Mucosa of descending colon (tissue), 3 donors: ENCODE measurements around the gene RTN4IP1. TPM values are rescaled to one million over a fixed set of nuclear protein-coding genes. Genes with fewer than 3 reads are reported as not detected.

Experiments
- ATAC-seq: fragments of 200-7000 bp; cut with Tn5 transposase; one replicate; pipeline ENCODE4 v1.9.1; 2020; ENCODE audit warnings: mild to moderate bottlenecking, moderate library complexity
- DNase-seq, 3 donors: peaks; one replicate each; pipeline ENCODE4 v3.0.0-alpha.2; 2020
- H3K36me3 ChIP-seq: fragments of 200-600 bp; one replicate; pipeline ENCODE4 v1.8.0; 2021; ENCODE audit warnings: low read depth, mild to moderate bottlenecking
- H3K4me1 ChIP-seq: fragments of 200-600 bp; one replicate; pipeline ENCODE4 v1.8.0; 2021; ENCODE audit warnings: low read depth, mild to moderate bottlenecking
- H3K4me3 ChIP-seq: fragments of 200-600 bp; one replicate; pipeline ENCODE4 v1.8.0; 2021; ENCODE audit warnings: mild to moderate bottlenecking
- H3K9me3 ChIP-seq: fragments of 200-600 bp; one replicate; pipeline ENCODE4 v1.8.0; 2021; ENCODE audit warnings: mild to moderate bottlenecking
- intact Hi-C, 2 donors: fragments of 100-400 bp; cut with DNase I in 1 of 2; cut with micrococcal nuclease in 1 of 2; formaldehyde crosslinking; loops; one replicate each; pipeline versions ENCODE4 v1.11.0 to v1.11.1; 2022; cut with DNase I, micrococcal nuclease
- total RNA-seq, 3 donors: library from RNA; stranded (reverse); fragmentation: NEBNext Ultra II Directional in 2 of 3; extraction: Animal tissue kit (Norgen Biotek cat#: 25700) in 2 of 3; gene quantifications; one replicate each; pipeline versions ENCODE4 v1.2.1 to v1.2.4, GENCODE V29; 2021 to 2023
- TF ChIP-seq, protein P1 (sequence below): fragments of 200-600 bp; IDR thresholded peaks from one replicate; pipeline ENCODE4 v1.8.0; 2022; ENCODE audit warnings: antibody characterized with exemption, mild to moderate bottlenecking
- donor health status: DM: no; HTN: no; CAD: no; lungs with moderate emphysema.
- donor health status: DM: no; HTN: no; CAD: no.
- donor health status: DM: no; HTN: yes; CAD: no.

Gene RTN4IP1
- total RNA-seq, 3 donors from 2014 or later, result 8.3 to 12.8 (median 9.8) TPM

DNA sequence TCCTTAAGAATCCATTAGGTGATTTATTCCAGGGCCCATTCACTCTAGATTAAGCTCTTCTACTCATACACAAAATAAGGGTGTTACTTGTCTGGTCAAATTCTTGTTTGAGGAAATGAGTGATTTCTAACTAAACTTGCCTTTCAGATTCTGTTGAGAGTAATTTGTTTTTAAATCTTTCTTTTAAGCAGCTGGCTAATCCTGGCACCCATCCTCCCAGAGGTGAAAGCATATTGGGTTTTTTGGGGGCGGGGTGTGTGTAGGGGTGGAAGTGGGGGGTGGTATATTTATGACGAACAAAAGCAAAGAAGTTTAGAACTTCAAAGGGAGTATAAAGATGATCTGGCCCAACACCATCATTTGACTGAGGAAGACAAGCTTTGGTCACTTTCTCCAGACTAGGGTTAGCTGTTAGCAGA lies 94.7 kb downstream of the RTN4IP1 start:
- ATAC-seq (no peak), DNase-seq (no peak)
- Histone ChIP-seq H3K9me3 (no peaks in the 10 kb centered on the region), H3K4me3 (no peak overlapping the region), H3K36me3 (no peaks in the 10 kb centered on the region), H3K4me1 (no peaks in the 10 kb centered on the region)
- intact Hi-C loops, result no loop called here
- TF ChIP-seq, protein P1, sequence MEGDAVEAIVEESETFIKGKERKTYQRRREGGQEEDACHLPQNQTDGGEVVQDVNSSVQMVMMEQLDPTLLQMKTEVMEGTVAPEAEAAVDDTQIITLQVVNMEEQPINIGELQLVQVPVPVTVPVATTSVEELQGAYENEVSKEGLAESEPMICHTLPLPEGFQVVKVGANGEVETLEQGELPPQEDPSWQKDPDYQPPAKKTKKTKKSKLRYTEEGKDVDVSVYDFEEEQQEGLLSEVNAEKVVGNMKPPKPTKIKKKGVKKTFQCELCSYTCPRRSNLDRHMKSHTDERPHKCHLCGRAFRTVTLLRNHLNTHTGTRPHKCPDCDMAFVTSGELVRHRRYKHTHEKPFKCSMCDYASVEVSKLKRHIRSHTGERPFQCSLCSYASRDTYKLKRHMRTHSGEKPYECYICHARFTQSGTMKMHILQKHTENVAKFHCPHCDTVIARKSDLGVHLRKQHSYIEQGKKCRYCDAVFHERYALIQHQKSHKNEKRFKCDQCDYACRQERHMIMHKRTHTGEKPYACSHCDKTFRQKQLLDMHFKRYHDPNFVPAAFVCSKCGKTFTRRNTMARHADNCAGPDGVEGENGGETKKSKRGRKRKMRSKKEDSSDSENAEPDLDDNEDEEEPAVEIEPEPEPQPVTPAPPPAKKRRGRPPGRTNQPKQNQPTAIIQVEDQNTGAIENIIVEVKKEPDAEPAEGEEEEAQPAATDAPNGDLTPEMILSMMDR, result no peak

DNA sequence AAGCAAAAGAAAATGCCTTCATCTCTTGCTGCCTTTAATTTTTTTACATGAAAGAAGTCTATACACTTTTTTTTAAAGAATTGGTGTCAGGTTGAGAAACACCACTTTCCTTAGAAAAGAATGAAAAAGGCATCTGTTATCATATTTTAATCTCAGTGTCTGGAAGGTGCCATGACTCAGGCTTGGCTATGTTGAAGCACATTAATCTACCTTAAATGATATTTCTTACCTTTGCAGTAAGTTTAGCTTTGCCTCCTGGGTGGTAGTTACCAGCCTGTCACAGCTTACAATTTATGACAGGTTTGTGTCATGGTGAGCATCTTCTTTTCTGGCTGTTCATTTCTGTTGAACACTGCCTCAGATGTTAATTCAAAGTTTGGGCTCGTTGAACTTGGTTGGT lies 95.3 kb downstream of the RTN4IP1 start:
- TF ChIP-seq, protein P1, result no peak
- H3K36me3 ChIP-seq, result no peaks in the 10 kb centered on the region
- no peak for DNase-seq
- no peaks in the 10 kb centered on the region for H3K9me3 ChIP-seq
- no peak for ATAC-seq
- intact Hi-C loops, result no loop called here
- H3K4me1 ChIP-seq, result no peaks in the 10 kb centered on the region
- H3K4me3 ChIP-seq, result no peak overlapping the region

DNA sequence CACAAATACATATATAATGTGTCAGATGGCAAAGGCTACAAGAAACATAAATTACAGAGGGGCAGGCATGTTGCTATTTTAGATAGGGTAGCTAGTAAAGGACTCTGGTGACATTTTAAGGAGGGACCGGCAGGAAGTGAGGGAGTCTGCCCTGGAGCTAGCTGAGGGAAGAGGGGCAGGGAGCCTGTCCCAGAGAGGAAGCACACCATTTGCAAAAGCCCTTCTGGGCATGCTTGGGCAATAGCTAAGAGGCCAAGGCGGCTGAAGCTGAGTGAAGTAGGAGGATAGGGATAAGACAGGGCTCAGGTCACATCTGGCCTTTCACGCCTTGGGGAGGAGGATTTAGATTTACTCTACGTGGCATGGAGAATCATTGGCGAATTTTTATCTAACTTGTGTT lies 96.2 kb downstream of the RTN4IP1 start:
- TF ChIP-seq, protein P1, result no peak
- no peaks in the 10 kb centered on the region for H3K36me3 ChIP-seq
- no peak overlapping the region for H3K4me3 ChIP-seq
- ATAC-seq (no peak), DNase-seq (no peak)
- no peaks in the 10 kb centered on the region for H3K9me3 ChIP-seq
- intact Hi-C loops, result no loop called here
- no peaks in the 10 kb centered on the region for H3K4me1 ChIP-seq

DNA sequence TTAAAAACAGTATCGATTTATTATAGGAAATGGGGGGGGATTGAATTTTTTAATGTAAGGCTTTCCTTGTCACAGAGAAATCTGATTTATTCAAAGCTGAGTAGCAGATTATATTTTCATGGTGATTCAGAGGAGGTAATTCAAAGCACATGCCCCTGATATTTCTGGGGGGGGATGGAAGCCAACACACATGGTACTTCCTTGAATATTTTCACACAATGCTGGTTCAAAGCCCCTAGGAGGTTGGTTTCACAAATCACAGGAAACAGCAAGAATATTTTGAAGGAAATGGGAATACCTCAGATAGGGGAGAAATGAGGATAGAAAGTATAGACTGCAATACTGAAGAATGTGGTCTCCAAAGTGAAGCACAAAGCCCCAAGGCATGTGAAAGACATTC lies 98.8 kb downstream of the RTN4IP1 start:
- DNase-seq (no peak), ATAC-seq (no peak)
- Histone ChIP-seq H3K4me3 (no peak overlapping the region), H3K9me3 (no peaks in the 10 kb centered on the region), H3K36me3 (no peaks in the 10 kb centered on the region), H3K4me1 (no peaks in the 10 kb centered on the region)
- TF ChIP-seq, protein P1, result no peak
- intact Hi-C loops, result no loop called here

DNA sequence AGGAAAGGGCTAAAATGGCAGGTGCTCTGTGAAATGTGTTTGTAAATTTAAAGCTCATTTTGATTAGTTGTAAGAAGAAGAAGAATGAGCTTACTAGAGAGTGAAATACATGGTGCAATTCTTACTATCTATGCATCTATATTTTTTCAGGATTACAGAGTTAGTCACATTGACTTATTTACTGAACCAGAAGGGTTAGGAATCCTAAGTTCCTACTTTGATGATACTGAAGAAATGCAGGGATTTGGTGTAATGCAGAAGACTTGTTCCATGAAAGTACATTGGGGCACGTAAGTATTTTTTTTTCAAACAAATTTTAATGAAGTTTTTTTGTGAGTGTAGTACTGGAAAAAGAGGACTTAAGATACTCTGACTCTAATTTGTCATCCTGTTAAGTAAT lies 99.3 kb downstream of the RTN4IP1 start:
- TF ChIP-seq, protein P1, result no peak
- DNase-seq, result no peak
- H3K4me3 ChIP-seq, result no peak overlapping the region
- intact Hi-C loops, result no loop called here
- no peak for ATAC-seq
- H3K9me3 ChIP-seq, result no peaks in the 10 kb centered on the region
- no peaks in the 10 kb centered on the region for H3K36me3 ChIP-seq
- H3K4me1 ChIP-seq, result no peaks in the 10 kb centered on the region

DNA sequence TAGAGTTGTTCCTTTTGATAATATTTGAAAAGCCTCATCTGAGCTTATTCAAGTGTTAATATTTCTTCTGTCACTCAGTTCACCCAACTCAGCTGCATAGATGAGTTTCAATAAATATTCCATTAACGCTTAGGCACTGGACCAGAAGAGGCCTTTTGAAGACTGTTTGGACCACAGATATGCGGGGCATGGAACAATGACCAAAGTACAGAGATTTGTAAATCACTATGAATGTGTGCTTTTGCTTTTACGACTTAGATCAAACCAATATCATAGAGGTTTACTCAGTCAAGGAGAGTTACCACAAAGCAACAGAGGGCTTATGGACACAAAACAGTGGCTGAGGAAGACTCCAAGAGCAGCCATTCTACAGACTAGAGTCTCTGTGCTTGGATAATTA lies 99.9 kb downstream of the RTN4IP1 start:
- intact Hi-C loops, result no loop called here
- TF ChIP-seq, protein P1, result no peak
- no peak for DNase-seq
- Histone ChIP-seq H3K4me1 (peaks cover under 1% of the 10 kb centered on the region), H3K4me3 (no peak overlapping the region), H3K9me3 (no peaks in the 10 kb centered on the region), H3K36me3 (no peaks in the 10 kb centered on the region)
- ATAC-seq, result no peak
